Mesodermal cell (in vitro differentiated cells): ENCODE measurements around the gene POC5.

Experiments used
- H3K27ac ChIP-seq: 2 replicates; pipeline ENCODE4 v1.7.0; 2013; ENCODE audit warnings: mild to moderate bottlenecking, low read depth, low read length, moderate library complexity; ENCODE audit not compliant: severe bottlenecking
- H3K36me3 ChIP-seq: 2 replicates; pipeline ENCODE4 v1.7.1; 2013; ENCODE audit warnings: mild to moderate bottlenecking, low read length, moderate library complexity; ENCODE audit not compliant: control insufficient read depth, insufficient read depth
- H3K4me1 ChIP-seq: one replicate; pipeline ENCODE4 v1.7.1; 2013; ENCODE audit warnings: mild to moderate bottlenecking, low read length; ENCODE audit not compliant: insufficient read depth, control insufficient read depth, poor library complexity, severe bottlenecking
- H3K4me3 ChIP-seq: 2 replicates; pipeline ENCODE4 v1.7.0; 2013; ENCODE audit warnings: low read length, control low read depth, mild to moderate bottlenecking; ENCODE audit not compliant: insufficient read depth, poor library complexity, severe bottlenecking; ENCODE audit errors: extremely low read depth
- H3K9me3 ChIP-seq: 2 replicates; pipeline ENCODE4 v1.7.1; 2013; ENCODE audit warnings: mild to moderate bottlenecking, low read length, moderate library complexity; ENCODE audit not compliant: control insufficient read depth
- WGBS, 2 experiments: methylation state at CpG; one replicate each; pipeline ENCODE4 v1.1.5; 2013; ENCODE audit warnings: missing lambda C conversion rate in 2 of 2; ENCODE audit not compliant: insufficient coverage in 2 of 2; 5-methylcytosine and 5-hydroxymethylcytosine counted together

POC5 gene

DNA sequence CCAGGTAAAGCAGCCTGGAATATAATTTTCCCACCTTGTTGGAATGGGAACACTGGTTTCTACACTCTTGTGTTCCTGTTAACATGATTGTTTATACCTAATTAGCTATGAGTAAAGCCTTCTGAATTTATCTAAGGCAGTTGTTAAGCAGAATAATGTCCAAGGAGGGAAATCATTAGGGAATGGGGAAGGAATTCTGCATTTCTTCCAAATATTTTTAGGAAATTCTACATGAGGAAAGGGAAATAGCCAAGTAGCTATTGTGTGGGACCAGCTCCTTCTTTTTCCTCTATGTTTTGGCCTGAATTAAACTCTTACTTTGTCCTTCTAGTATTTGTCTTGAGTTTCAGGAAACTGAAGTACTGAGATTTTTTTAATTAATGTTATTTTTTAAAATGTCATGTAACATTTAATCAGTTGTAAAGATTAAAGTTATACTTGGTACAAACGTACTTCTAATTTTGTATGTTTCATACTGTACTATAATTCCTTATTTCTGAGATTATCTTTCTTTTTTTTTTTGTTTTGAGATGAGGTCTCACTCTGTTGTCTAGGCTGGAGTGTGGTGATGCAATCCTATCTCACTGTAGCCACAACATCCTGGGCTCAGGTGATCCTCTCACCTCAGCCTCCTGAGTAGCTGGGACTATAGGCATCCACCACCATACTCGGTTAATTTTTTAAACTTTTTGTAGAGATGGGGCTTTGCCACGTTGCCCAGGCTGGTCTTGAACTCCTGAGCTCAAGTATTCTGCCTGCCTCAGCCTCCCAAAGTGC is 77.5 kb downstream of the POC5 start:
- Histone ChIP-seq H3K9me3 (peaks cover 3% of the 10 kb centered on the region), H3K36me3 (no peaks in the 10 kb centered on the region), H3K4me1 (peaks cover 10% of the 10 kb centered on the region), H3K27ac (peak overlapping the region; percentile 82), H3K4me3 (no peak overlapping the region)
- WGBS, 2 experiments = 86 to 100% methylated on average over 1 to 2 of the region's 3 CpGs

DNA sequence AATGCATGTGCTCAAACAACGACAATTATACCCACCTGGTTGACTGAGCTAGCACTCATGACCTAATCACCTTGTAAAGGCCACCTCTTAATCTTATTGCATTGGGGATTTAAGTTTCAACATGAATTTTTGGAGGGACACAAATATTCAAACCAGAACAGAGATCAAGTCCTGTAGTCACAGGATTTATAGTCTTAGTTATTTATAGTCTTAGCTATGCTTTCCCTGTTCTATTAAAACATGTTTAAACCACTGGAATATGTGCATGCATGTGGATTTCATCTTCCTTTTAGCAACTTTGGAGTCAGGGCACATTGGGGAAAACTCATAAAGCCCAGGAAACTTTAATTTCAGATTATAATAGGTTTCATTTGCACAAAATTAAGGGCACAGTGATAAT is 79.3 kb downstream of the POC5 start:
- Histone ChIP-seq H3K36me3 (no peaks in the 10 kb centered on the region), H3K27ac (no peak overlapping the region), H3K4me1 (peaks cover 10% of the 10 kb centered on the region), H3K4me3 (no peak overlapping the region), H3K9me3 (peaks cover 3% of the 10 kb centered on the region)
- WGBS, 2 experiments = 75% methylated on average over 1 of the region's 1 CpG; no CpG with 5 or more reads in 1 of the 2 experiments

DNA sequence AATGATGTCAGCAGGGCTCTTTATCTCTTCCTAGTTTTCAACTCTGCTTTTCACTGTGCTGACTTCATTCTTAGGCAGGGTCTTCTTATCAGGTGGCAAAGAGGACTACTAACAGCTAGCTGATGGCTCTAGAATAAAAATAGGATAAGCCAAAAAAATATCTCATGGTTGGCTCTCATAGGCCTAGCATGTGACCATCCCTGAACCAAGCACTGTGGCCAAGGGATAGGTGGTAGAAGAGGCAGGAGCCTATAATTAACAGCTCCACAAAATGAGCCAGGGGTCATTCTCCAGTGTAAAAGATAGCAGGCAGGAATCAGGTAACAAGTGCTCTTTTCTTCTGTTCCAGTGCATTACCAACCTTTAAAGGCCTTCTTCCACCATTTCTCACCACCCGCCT is 84.9 kb downstream of the POC5 start:
- Histone ChIP-seq H3K9me3 (no peaks in the 10 kb centered on the region), H3K4me1 (no peaks in the 10 kb centered on the region), H3K27ac (no peak overlapping the region), H3K36me3 (no peaks in the 10 kb centered on the region), H3K4me3 (no peak overlapping the region)
- 30 to 71% methylated on average over 1 of the region's 1 CpG for WGBS, 2 experiments

DNA sequence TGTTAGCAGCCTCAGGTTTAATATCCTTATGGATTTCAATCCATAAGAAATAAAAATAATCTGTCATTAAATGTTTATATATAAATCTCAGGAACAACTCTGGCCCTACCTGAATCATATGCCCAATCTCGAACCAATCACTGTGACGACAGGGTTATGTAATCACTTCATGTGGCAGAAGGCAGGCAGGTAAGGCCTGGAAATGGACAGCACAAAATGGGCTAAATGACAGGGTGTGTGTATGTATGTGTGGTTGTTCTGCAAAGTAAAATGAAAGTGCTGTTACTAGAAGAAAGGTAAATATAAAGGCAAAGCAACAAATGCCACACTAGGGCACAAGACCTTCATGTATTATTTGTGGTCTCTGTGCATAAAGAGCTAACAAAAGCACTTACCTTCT is 86.4 kb downstream of the POC5 start:
- Histone ChIP-seq H3K27ac (no peak overlapping the region), H3K4me3 (no peak overlapping the region), H3K9me3 (no peaks in the 10 kb centered on the region), H3K36me3 (no peaks in the 10 kb centered on the region), H3K4me1 (no peaks in the 10 kb centered on the region)
- 86% methylated on average over 1 of the region's 2 CpGs; no CpG with 5 or more reads in 1 of the 2 experiments for WGBS, 2 experiments

DNA sequence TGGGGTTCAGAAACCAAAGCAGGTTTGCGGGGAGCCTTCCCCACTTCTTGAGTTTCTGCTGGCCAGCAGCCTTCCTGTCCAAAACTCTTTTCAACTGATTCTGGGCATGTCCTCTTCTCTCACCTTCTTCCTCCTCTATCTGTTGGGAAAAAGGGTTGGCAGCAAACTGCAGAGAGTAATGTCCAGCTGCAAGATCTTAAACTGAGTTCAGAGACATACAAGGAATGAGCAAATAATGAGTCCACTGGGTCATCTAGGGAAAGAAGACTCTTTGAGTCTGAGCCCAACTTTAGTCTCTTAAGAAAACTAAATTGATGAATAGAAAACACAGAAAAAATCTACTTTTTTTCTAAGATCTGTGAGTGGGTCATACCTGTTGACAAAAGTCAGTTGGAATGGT is 89.4 kb downstream of the POC5 start:
- WGBS, 2 experiments = 100% methylated on average over 1 of the region's 1 CpG; no CpG with 5 or more reads in 1 of the 2 experiments
- Histone ChIP-seq H3K36me3 (no peaks in the 10 kb centered on the region), H3K9me3 (no peaks in the 10 kb centered on the region), H3K4me3 (no peak overlapping the region), H3K4me1 (peaks cover 9% of the 10 kb centered on the region), H3K27ac (no peak overlapping the region)

DNA sequence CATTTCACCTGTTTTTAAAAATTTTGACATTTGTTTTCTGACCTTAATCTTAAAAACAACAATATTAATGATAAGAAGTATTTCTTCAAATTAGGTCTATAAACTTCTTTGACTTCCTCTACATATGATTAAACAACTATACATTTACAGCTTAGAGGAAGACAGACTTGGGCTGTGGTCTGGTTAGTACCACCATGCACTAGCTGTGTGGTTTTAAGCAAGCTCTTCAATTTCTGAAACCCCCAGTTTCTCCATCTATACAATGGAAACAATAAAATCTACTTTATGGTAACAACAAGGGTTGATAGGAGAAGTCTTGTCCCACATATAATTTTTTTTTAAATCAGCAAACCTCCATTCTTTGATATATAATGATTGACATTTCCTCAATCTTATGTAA is 90.3 kb downstream of the POC5 start:
- H3K4me3 ChIP-seq = no peak overlapping the region
- H3K27ac ChIP-seq = no peak overlapping the region
- H3K36me3 ChIP-seq = no peaks in the 10 kb centered on the region
- peaks cover 9% of the 10 kb centered on the region for H3K4me1 ChIP-seq
- no peaks in the 10 kb centered on the region for H3K9me3 ChIP-seq
